GM18867 (cell line): ENCODE data around the gene DNAH5.

ENCODE experiments used
- ATAC-seq: cut with Tn5 transposase; IDR thresholded peaks from one replicate; pipeline ENCODE4 v1.9.1; 2021; ENCODE audit warnings: mild to moderate bottlenecking, moderate library complexity; ENCODE audit not compliant: unreplicated experiment

Gene DNAH5

GRCh38 chr5:13945271-13945670 is 783 bp upstream of the DNAH5 start:
- ATAC-seq: no peak

GRCh38 chr5:13943676-13944075 is 812 bp downstream of the DNAH5 start:
- ATAC-seq: no peak

GRCh38 chr5:13941468-13941867 is 3.0 kb downstream of the DNAH5 start:
- ATAC-seq: no peak

- ATAC-seq: no peak
These were observed 4.8 kb downstream of the DNAH5 start for GRCh38 chr5:13939638-13940037.

GRCh38 chr5:13934921-13935320 is 9.6 kb downstream of the DNAH5 start:
- no peak for ATAC-seq

- ATAC-seq: no peak
These were observed 10.4 kb downstream of the DNAH5 start for GRCh38 chr5:13934125-13934524.

- ATAC-seq: no peak
These were observed 11.9 kb downstream of the DNAH5 start for GRCh38 chr5:13932561-13932960.

- ATAC-seq: no peak
These were observed 12.5 kb downstream of the DNAH5 start for GRCh38 chr5:13932011-13932410.

GRCh38 chr5:13930541-13931171 is 13.8 kb downstream of the DNAH5 start:
- ATAC-seq: no peak

GRCh38 chr5:13926731-13927130 is 17.8 kb downstream of the DNAH5 start:
- no peak for ATAC-seq

GRCh38 chr5:13921578-13921977 is 22.9 kb downstream of the DNAH5 start:
- ATAC-seq: no peak

GRCh38 chr5:13919786-13920185 is 24.7 kb downstream of the DNAH5 start:
- ATAC-seq: no peak

GRCh38 chr5:13919087-13919486 is 25.4 kb downstream of the DNAH5 start:
- no peak for ATAC-seq

- no peak for ATAC-seq
These were observed 27.4 kb downstream of the DNAH5 start for GRCh38 chr5:13917061-13917460.

- ATAC-seq: no peak
These were observed 30.5 kb downstream of the DNAH5 start for GRCh38 chr5:13913962-13914361.

GRCh38 chr5:13910637-13911288 is 33.7 kb downstream of the DNAH5 start:
- no peak for ATAC-seq

GRCh38 chr5:13910201-13910600 is 34.3 kb downstream of the DNAH5 start:
- ATAC-seq: no peak

GRCh38 chr5:13909271-13909670 is 35.2 kb downstream of the DNAH5 start:
- ATAC-seq: no peak

GRCh38 chr5:13898569-13898968 is 45.9 kb downstream of the DNAH5 start:
- no peak for ATAC-seq

- ATAC-seq: no peak
These were observed 66.1 kb downstream of the DNAH5 start for GRCh38 chr5:13878357-13878756.

GRCh38 chr5:13866792-13867191 is 77.7 kb downstream of the DNAH5 start:
- ATAC-seq: no peak

GRCh38 chr5:13865312-13865711 is 79.2 kb downstream of the DNAH5 start:
- no peak for ATAC-seq

GRCh38 chr5:13860146-13860545 is 84.3 kb downstream of the DNAH5 start:
- ATAC-seq: no peak
